ENCODE results near the gene SLC17A7. TPM values are rescaled to one million over a fixed set of nuclear protein-coding genes. Genes with fewer than 3 reads are reported as not detected.

The SLC17A7 gene
- total RNA-seq, 1 experiment from 2014 or later: 1.8 TPM

DNA sequence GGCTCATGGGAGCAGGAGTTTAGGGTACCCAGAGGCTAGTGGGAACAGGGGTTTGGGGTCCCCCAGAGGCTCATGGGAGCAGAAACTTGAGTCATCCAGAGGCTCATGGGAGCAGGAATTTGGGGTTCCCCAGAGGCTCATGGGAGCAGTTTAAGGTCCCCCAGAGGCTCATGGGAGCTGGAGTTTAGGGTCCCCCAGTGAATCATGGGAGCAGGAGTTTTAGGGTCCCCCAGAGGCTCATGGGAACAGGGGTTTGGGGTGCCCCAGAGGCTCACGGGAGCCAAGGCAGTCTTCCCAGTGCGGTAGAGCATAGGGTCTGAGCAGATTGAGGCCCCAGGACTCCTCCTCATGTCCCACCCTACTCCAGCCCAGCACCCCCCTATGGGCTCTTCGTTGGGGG is 24.0 kb upstream of the SLC17A7 start (continued):
- TF ChIP-seq, protein P1, sequence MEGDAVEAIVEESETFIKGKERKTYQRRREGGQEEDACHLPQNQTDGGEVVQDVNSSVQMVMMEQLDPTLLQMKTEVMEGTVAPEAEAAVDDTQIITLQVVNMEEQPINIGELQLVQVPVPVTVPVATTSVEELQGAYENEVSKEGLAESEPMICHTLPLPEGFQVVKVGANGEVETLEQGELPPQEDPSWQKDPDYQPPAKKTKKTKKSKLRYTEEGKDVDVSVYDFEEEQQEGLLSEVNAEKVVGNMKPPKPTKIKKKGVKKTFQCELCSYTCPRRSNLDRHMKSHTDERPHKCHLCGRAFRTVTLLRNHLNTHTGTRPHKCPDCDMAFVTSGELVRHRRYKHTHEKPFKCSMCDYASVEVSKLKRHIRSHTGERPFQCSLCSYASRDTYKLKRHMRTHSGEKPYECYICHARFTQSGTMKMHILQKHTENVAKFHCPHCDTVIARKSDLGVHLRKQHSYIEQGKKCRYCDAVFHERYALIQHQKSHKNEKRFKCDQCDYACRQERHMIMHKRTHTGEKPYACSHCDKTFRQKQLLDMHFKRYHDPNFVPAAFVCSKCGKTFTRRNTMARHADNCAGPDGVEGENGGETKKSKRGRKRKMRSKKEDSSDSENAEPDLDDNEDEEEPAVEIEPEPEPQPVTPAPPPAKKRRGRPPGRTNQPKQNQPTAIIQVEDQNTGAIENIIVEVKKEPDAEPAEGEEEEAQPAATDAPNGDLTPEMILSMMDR (IDR thresholded peaks at IDR 0.05 in 2 of 3, conservative IDR thresholded peaks at IDR 0.05 in 1 of 3; ENCODE audit: borderline replicate concordance in 1 of 3, insufficient read depth in 1 of 3, low read depth in 2 of 3, low read length in 2 of 3): no peak

DNA sequence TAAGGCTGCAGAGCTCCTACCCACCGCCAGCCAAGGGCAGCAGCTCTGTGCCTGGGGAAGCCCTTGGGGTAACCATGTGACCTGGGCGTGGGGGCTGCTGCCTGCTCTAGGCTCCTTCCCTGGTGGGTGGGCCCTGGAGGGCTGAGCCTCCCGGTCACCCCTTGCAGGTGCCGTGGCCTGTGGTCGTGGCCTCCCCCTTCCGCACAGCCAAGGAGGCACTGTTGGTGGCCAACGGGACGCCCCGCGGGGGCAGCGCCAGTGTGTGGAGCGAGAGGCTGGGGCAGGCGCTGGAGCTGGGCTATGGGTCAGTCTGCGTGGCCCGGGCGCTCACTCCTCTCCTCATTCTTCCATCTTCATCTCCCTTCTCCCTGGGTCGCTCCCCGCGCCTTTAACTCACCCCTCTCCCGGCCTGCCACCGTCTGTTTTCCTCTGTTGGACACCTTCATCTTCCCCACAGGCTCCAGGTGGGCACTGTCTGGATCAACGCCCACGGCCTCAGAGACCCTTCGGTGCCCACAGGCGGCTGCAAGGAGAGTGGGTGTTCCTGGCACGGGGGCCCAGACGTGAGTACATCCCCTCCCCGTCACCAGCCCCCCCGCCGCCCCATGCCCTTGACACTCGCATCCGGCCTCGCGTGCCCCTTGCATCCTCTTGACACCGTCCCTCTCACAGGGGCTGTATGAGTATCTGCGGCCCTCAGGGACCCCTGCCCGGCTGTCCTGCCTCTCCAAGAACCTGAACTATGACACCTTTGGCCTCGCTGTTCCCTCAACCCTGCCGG is 22.8 kb upstream of the SLC17A7 start:
- ChIA-PET CTCF (no interaction called here), POLR2A (no interaction called here), RAD21 (ENCODE audit: low non-redundant PET in 1 of 2, low total read pairs in 2 of 2, uncharacterized antibody in 2 of 2, unreplicated experiment in 2 of 2) (no interaction called here)
- no peak overlapping the region for H3K4me3 ChIP-seq (replicated peaks in 1 of 2; ENCODE audit: low read depth in 1 of 2, low read length in 2 of 2)
- H3K27me3 ChIP-seq (ENCODE audit: insufficient read depth, low read length): no peaks in the 10 kb centered on the region
- H3K4me2 ChIP-seq (ENCODE audit: low read length): no peak overlapping the region
- no peaks in the 10 kb centered on the region for H4K20me1 ChIP-seq (ENCODE audit: insufficient read depth)
- ATAC-seq (no peak), DNase-seq (ENCODE audit: low read depth, low spot score) (no peak)
- H3K79me2 ChIP-seq (ENCODE audit: insufficient read depth, low read length): no peaks in the 10 kb centered on the region
- H2AFZ ChIP-seq (ENCODE audit: low read depth, low read length, poor library complexity, severe bottlenecking): no peak overlapping the region
- peaks cover 7 to 11% of the 10 kb centered on the region in 2 experiments; a peak in 3 of 4 replicates for H3K4me1 ChIP-seq (ENCODE audit: control insufficient read depth in 1 of 2, insufficient read depth in 2 of 2, low read length in 2 of 2)
- no peaks in the 10 kb centered on the region for H3K36me3 ChIP-seq (ENCODE audit: control insufficient read depth in 1 of 2, insufficient read depth in 2 of 2, low read length in 2 of 2)
- intact Hi-C loops (cut with micrococcal nuclease): no loop called here
- no peak overlapping the region for H3K27ac ChIP-seq (ENCODE audit: low read depth, low read length)
- H3K9me2 ChIP-seq (ENCODE audit: insufficient read depth): no peaks in the 10 kb centered on the region
- no peaks in the 10 kb centered on the region for H3K9me3 ChIP-seq (ENCODE audit: control insufficient read depth in 1 of 2, insufficient read depth in 1 of 2, low read depth in 1 of 2, low read length in 2 of 2)
- BruUV-seq (replicated peaks): no TSS peak
- H3K9ac ChIP-seq (ENCODE audit: low read length): no peak overlapping the region
- TF ChIP-seq, protein P2, sequence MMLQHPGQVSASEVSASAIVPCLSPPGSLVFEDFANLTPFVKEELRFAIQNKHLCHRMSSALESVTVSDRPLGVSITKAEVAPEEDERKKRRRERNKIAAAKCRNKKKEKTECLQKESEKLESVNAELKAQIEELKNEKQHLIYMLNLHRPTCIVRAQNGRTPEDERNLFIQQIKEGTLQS (IDR thresholded peaks at IDR 0.05): no peak
- TF ChIP-seq POLR2AphosphoS5 (IDR thresholded peaks at IDR 0.05; ENCODE audit: low read depth, low read length) (no peak), FOSL1 (IDR thresholded peaks at IDR 0.05; ENCODE audit: low read depth) (no peak), EZH2phosphoT487 (IDR thresholded peaks at IDR 0.05; ENCODE audit: borderline replicate concordance) (no peak), ZFX (IDR thresholded peaks at IDR 0.05) (no peak), ZNF274 (IDR thresholded peaks at IDR 0.05; ENCODE audit: low read depth, low read length) (no peak), RAD21 (IDR thresholded peaks at IDR 0.05; ENCODE audit: low read depth) (no peak), EGR1 (IDR thresholded peaks at IDR 0.05; ENCODE audit: low read depth) (no peak), ELF1 (IDR thresholded peaks at IDR 0.05; ENCODE audit: borderline replicate concordance, low read depth) (no peak), EZH2 (IDR thresholded peaks at IDR 0.05) (no peak), TCF7L2 (IDR thresholded peaks at IDR 0.05; ENCODE audit: borderline replicate concordance, extremely low read depth, insufficient read depth, insufficient read length) (no peak), CEBPB (IDR thresholded peaks at IDR 0.05; ENCODE audit: low read depth) (no peak)
- TF ChIP-seq, protein P3, sequence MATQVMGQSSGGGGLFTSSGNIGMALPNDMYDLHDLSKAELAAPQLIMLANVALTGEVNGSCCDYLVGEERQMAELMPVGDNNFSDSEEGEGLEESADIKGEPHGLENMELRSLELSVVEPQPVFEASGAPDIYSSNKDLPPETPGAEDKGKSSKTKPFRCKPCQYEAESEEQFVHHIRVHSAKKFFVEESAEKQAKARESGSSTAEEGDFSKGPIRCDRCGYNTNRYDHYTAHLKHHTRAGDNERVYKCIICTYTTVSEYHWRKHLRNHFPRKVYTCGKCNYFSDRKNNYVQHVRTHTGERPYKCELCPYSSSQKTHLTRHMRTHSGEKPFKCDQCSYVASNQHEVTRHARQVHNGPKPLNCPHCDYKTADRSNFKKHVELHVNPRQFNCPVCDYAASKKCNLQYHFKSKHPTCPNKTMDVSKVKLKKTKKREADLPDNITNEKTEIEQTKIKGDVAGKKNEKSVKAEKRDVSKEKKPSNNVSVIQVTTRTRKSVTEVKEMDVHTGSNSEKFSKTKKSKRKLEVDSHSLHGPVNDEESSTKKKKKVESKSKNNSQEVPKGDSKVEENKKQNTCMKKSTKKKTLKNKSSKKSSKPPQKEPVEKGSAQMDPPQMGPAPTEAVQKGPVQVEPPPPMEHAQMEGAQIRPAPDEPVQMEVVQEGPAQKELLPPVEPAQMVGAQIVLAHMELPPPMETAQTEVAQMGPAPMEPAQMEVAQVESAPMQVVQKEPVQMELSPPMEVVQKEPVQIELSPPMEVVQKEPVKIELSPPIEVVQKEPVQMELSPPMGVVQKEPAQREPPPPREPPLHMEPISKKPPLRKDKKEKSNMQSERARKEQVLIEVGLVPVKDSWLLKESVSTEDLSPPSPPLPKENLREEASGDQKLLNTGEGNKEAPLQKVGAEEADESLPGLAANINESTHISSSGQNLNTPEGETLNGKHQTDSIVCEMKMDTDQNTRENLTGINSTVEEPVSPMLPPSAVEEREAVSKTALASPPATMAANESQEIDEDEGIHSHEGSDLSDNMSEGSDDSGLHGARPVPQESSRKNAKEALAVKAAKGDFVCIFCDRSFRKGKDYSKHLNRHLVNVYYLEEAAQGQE (IDR thresholded peaks at IDR 0.05; ENCODE audit: low read depth): no peak
- TF ChIP-seq, protein P4, sequence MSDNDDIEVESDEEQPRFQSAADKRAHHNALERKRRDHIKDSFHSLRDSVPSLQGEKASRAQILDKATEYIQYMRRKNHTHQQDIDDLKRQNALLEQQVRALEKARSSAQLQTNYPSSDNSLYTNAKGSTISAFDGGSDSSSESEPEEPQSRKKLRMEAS (IDR thresholded peaks at IDR 0.05): no peak
- TF ChIP-seq, protein P5, sequence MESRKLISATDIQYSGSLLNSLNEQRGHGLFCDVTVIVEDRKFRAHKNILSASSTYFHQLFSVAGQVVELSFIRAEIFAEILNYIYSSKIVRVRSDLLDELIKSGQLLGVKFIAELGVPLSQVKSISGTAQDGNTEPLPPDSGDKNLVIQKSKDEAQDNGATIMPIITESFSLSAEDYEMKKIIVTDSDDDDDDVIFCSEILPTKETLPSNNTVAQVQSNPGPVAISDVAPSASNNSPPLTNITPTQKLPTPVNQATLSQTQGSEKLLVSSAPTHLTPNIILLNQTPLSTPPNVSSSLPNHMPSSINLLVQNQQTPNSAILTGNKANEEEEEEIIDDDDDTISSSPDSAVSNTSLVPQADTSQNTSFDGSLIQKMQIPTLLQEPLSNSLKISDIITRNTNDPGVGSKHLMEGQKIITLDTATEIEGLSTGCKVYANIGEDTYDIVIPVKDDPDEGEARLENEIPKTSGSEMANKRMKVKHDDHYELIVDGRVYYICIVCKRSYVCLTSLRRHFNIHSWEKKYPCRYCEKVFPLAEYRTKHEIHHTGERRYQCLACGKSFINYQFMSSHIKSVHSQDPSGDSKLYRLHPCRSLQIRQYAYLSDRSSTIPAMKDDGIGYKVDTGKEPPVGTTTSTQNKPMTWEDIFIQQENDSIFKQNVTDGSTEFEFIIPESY (IDR thresholded peaks at IDR 0.05; ENCODE audit: extremely low read depth, insufficient replicate concordance, low read length): no peak
